Tibial artery (tissue), 4 donors: Measurements from ENCODE around the gene RTL5.

ENCODE experiments used
- DNase-seq, 2 donors: peaks; one replicate each; pipeline ENCODE4 v3.0.0-alpha.2; 2019
- H3K27ac ChIP-seq, 2 donors: fragments of 200-600 bp; sonication (generic) in 1 of 2; 1 replicate in 1 of 2; 2 replicates in 1 of 2; pipeline ENCODE4 v1.5.1; 2018 to 2019; ENCODE audit warnings: mild to moderate bottlenecking in 1 of 2
- H3K27me3 ChIP-seq, 2 donors: fragments of 200-600 bp; sonication (generic) in 1 of 2; one replicate each; pipeline versions ENCODE4 v1.5.1 to v1.6.0; 2016 to 2019
- H3K36me3 ChIP-seq, 3 donors: fragments of 200-600 bp; sonication (generic) in 2 of 3; one replicate each; pipeline ENCODE4 v1.5.1; 2016 to 2019; ENCODE audit warnings: mild to moderate bottlenecking in 2 of 3
- H3K4me1 ChIP-seq, 4 donors: fragments of 200-600 bp; sonication (generic) in 2 of 4; 1 replicate in 3 of 4; 2 replicates in 1 of 4; pipeline ENCODE4 v1.5.1; 2016 to 2019
- H3K4me3 ChIP-seq, 2 donors: fragments of 200-600 bp; sonication (generic) in 1 of 2; 1 replicate in 1 of 2; 2 replicates in 1 of 2; pipeline ENCODE4 v1.5.1; 2018 to 2019; ENCODE audit warnings: mild to moderate bottlenecking in 2 of 2
- H3K9me3 ChIP-seq, 3 donors: fragments of 200-600 bp; sonication (generic) in 1 of 3; one replicate each; pipeline ENCODE4 v1.5.1; 2016 to 2019
- intact Hi-C: fragments of 100-400 bp; cut with DNase I; formaldehyde crosslinking; loops from one replicate; pipeline ENCODE4 v1.15.0; 2023; ENCODE audit warnings: low total_unique reads
- TF ChIP-seq, protein P1 (sequence below), 2 experiments: fragments of 200-600 bp in 1 of 2; fragments of 450-650 bp in 1 of 2; IDR thresholded peaks; one replicate each; pipeline ENCODE4 v1.5.1; 2017 to 2019; ENCODE audit warnings: antibody characterized with exemption in 2 of 2, mild to moderate bottlenecking in 1 of 2, moderate library complexity in 1 of 2

Gene RTL5

DNA sequence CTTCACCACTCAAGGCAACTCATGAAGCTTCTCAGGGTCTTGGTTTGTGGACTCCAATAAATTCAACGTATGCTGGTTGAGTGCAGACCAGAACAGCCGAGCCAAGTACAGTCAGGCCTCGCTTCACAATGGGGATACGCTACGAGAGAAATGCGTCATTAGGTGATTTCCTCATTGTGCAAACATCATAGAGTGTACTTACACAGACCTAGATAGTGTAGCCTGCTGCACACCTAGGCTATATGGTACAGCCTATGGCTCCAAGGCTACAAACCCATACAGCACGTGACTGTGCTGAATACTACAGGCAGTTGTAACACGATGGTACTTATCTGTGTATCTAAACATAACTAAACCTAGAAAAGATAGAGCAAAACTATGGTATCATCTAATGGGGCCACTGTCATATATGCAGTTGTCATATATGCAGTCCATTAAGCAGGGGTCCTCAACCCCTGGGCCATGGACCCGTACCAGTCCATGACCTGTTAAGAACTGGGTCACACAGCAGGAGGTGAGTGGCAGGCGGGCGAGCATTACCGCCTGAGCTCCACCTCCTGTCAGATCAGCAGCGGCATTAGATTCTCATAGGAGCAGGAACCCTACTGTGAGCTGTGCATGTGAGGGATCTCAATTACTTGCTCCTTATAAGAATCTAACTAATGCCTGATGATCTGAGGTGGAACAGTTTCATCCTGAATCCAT lies 31.5 kb downstream of the RTL5 start:
- no peak overlapping the region for H3K4me3 ChIP-seq
- H3K4me1 ChIP-seq, result peaks cover 0 to 18% (median 0%) of the 10 kb centered on the region in 4 donors
- intact Hi-C loops, result no loop called here
- no peaks in the 10 kb centered on the region for H3K36me3 ChIP-seq
- H3K27me3 ChIP-seq, result no peaks in the 10 kb centered on the region
- no peaks in the 10 kb centered on the region for H3K9me3 ChIP-seq
- H3K27ac ChIP-seq, result no peak overlapping the region
- no peak for DNase-seq
- TF ChIP-seq, protein P1, sequence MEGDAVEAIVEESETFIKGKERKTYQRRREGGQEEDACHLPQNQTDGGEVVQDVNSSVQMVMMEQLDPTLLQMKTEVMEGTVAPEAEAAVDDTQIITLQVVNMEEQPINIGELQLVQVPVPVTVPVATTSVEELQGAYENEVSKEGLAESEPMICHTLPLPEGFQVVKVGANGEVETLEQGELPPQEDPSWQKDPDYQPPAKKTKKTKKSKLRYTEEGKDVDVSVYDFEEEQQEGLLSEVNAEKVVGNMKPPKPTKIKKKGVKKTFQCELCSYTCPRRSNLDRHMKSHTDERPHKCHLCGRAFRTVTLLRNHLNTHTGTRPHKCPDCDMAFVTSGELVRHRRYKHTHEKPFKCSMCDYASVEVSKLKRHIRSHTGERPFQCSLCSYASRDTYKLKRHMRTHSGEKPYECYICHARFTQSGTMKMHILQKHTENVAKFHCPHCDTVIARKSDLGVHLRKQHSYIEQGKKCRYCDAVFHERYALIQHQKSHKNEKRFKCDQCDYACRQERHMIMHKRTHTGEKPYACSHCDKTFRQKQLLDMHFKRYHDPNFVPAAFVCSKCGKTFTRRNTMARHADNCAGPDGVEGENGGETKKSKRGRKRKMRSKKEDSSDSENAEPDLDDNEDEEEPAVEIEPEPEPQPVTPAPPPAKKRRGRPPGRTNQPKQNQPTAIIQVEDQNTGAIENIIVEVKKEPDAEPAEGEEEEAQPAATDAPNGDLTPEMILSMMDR (IDR thresholded peaks at IDR 0.05), result no peak

DNA sequence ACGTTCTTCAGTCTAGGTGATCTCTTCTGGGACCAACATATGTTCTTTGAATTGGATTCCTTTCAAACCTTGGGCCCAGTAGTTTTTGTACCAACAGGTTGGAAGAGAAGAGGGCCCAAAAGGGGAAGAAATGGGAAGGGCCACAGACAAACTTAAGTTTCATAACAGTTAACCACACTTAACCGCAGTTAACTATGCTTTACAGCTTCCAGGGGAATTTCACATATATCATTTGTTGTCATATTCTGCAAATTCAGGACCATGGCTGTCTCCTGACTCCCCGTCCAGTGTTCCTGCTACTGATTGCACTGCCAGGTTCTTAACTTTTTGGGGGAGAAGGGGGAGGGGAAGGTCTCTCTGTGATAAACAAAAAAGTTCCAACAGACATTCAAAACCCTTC lies 34.6 kb downstream of the RTL5 start:
- TF ChIP-seq, protein P1 (IDR thresholded peaks at IDR 0.05), result no peak
- intact Hi-C loops, result no loop called here
- H3K27me3 ChIP-seq, result no peaks in the 10 kb centered on the region
- peaks cover 0 to 9% (median 0%) of the 10 kb centered on the region in 4 donors for H3K4me1 ChIP-seq
- H3K27ac ChIP-seq, result no peak overlapping the region
- H3K4me3 ChIP-seq, result no peak overlapping the region
- no peaks in the 10 kb centered on the region for H3K9me3 ChIP-seq
- no peak for DNase-seq
- no peaks in the 10 kb centered on the region for H3K36me3 ChIP-seq

DNA sequence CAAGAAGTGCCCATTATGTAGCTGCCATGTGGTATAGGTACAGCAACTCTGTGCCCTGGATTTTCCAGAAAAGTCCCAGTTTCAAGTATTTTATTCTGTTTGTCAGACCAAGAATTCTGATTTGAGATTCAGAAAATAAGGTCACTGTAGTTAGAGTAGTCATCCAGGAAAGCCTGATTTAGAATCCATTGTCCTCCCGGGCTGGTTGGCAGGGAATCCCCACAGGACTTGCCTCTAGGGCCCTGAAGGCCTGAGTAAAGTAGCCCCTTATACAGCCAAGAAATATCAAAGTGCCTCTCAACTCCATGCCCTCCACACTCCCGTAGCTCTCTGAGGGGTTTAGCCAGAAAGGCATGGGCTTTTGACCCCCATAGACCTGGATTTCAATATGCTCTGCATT lies 36.3 kb downstream of the RTL5 start:
- Histone ChIP-seq H3K27me3 (no peaks in the 10 kb centered on the region), H3K27ac (no peak overlapping the region), H3K36me3 (no peaks in the 10 kb centered on the region), H3K4me1 (no peaks in the 10 kb centered on the region), H3K4me3 (no peak overlapping the region), H3K9me3 (no peaks in the 10 kb centered on the region)
- intact Hi-C loops, result no loop called here
- no peak for DNase-seq
- TF ChIP-seq, protein P1 (IDR thresholded peaks at IDR 0.05), result no peak

DNA sequence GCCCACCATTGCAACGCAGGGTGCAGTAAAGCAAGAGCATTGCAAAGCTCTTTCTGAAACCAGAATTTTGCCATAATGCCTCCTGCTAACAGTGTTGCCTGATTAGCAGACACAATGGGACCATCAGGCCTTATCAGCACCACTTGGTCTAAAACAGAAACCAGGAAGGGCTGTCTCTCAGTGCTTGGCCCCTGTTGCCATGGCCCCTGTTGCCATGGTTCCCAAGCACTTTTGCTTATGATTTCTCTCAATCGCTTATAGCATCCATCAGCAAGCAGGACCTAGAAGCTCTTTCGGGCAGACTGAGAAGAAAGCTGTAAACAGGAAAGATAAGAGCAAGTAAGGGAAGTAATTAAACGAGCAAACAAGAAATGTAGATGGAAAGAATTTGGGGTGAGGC lies 36.8 kb downstream of the RTL5 start:
- Histone ChIP-seq H3K4me3 (no peak overlapping the region), H3K9me3 (no peaks in the 10 kb centered on the region), H3K27me3 (no peaks in the 10 kb centered on the region), H3K27ac (no peak overlapping the region), H3K4me1 (no peaks in the 10 kb centered on the region), H3K36me3 (no peaks in the 10 kb centered on the region)
- TF ChIP-seq, protein P1 (IDR thresholded peaks at IDR 0.05), result no peak
- DNase-seq, result no peak
- intact Hi-C loops, result no loop called here

DNA sequence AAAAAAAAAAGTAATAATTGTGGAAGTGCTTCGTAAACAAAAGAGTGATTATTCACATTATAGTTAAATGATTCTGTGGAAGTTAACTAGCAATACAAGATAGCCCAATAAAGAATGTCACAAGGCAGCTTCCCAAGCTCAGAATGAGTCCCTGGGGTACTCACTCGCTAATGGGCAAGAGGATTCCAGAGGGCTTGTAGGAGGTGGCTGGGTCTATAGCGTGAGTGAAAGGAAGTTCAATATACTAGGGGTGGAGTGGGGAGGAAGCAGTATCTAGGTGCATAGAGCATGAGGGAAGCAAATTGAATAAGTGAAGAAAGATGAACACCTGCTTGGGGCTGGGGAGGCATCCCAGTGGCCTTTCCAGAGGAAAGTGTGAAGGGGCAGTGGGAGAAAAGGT lies 42.5 kb downstream of the RTL5 start:
- Histone ChIP-seq H3K36me3 (no peaks in the 10 kb centered on the region), H3K27me3 (no peaks in the 10 kb centered on the region), H3K27ac (no peak overlapping the region), H3K4me1 (no peaks in the 10 kb centered on the region), H3K9me3 (no peaks in the 10 kb centered on the region), H3K4me3 (no peak overlapping the region)
- no peak for DNase-seq
- TF ChIP-seq, protein P1 (IDR thresholded peaks at IDR 0.05), result no peak
- intact Hi-C loops, result no loop called here

DNA sequence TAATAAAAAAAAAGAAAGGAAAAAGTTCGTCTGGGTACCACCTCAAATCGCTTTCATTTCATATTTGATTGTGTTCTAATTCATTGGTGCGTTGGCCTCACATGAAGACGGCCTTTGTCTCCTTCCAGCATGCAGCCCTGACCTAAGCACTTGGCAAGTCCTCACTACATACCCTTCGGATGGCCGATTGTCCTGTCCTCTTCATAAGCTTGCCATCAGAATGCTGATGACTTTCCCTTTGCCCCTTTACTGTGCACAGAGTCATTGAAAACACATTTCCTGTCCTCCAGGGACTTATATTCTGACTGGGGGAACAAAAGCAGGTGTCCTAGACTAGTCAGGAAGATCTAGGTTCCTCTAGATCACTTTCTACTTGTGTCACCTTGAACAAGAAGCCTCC lies 43.0 kb downstream of the RTL5 start:
- Histone ChIP-seq H3K4me3 (no peak overlapping the region), H3K36me3 (no peaks in the 10 kb centered on the region), H3K4me1 (no peaks in the 10 kb centered on the region), H3K27ac (no peak overlapping the region), H3K9me3 (no peaks in the 10 kb centered on the region), H3K27me3 (no peaks in the 10 kb centered on the region)
- TF ChIP-seq, protein P1 (IDR thresholded peaks at IDR 0.05), result no peak
- no peak for DNase-seq
- intact Hi-C loops, result no loop called here
